ENCODE measurements around the gene WNT1. TPM values are rescaled to one million over a fixed set of nuclear protein-coding genes. Genes with fewer than 3 reads are reported as not detected.
A peak's percentile ranks its signal among the peaks of the same experiment; 100 is the strongest.

The WNT1 gene
- polyA plus RNA-seq, 3 donors = 0.33 TPM; not detected in 2

DNA sequence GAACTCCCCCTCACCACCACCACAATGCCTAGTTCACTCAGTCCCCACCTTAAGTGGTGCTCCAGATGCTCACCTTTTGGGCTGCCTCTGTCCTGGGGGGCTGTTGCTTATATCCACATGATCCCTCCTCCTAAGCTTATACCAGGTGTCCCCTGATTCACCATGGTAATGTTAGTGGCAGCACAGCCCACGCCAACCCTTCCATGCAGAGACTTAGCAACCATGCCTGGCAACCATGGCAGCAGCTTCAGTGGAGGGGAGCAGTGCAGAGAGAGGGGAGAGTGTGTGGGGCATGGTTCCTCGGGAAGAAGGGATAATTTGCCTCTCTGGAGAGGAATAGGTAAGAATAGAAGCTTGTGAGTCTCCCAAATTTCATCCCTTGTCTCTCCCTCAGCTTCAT lies 22.2 kb downstream of the WNT1 start:
- peaks cover 46% of the 10 kb centered on the region for H3K4me1 Mint-ChIP-seq
- Histone ChIP-seq H3K4me3 (replicated peaks in 1 of 3; ENCODE audit: low read depth in 2 of 3, low read length in 3 of 3) (no peak overlapping the region), H3K79me2 (ENCODE audit: insufficient read depth, low read length) (no peaks in the 10 kb centered on the region), H3K9me3 (replicated peaks in 1 of 2; ENCODE audit: control insufficient read depth in 1 of 2, insufficient read depth in 1 of 2, low read length in 2 of 2) (peaks cover 0 to 16% of the 10 kb centered on the region in 2 donors), H3K4me2 (replicated peaks; ENCODE audit: extremely low read depth, low read length, poor library complexity, severe bottlenecking) (no peak overlapping the region), H2AFZ (ENCODE audit: insufficient read depth, low read depth, low read length, poor library complexity, severe bottlenecking) (no peak overlapping the region), H3K9ac (ENCODE audit: insufficient read depth, low read length, poor library complexity, severe bottlenecking) (no peak overlapping the region), H3K27me3 (ENCODE audit: control insufficient read depth in 2 of 2, insufficient read depth in 2 of 2, low read length in 2 of 2) (peaks cover 37 to 57% of the 10 kb centered on the region in 2 donors), H4K20me1 (ENCODE audit: insufficient read depth, low read length) (peaks cover 25% of the 10 kb centered on the region), H3K27ac (ENCODE audit: low read depth in 1 of 2, low read length in 2 of 2) (no peak overlapping the region), H3K36me3 (replicated peaks in 1 of 2; ENCODE audit: control insufficient read depth in 1 of 2, insufficient read depth in 2 of 2, low read length in 2 of 2) (peaks cover 39 to 52% of the 10 kb centered on the region in 2 donors), H3K4me1 (ENCODE audit: control insufficient read depth in 1 of 2, insufficient read depth in 2 of 2, low read length in 2 of 2) (peaks cover 39 to 45% of the 10 kb centered on the region in 2 donors)
- peaks cover 0 to 29% (median 6%) of the 10 kb centered on the region in 7 donors for H3K9me3 Mint-ChIP-seq
- intact Hi-C loops (cut with micrococcal nuclease) = no loop called here
- H3K27me3 Mint-ChIP-seq (ENCODE audit: low read depth in 3 of 3) = peaks cover 52 to 63% (median 57%) of the 10 kb centered on the region in 3 donors
- no CpG with 5 or more reads among the region's 2 CpGs for WGBS (ENCODE audit: insufficient coverage)
- no peak for DNase-seq
- H3K4me3 Mint-ChIP-seq = peak overlapping the region in 1 of 2 donors; percentile 83
- TF ChIP-seq, protein P1, sequence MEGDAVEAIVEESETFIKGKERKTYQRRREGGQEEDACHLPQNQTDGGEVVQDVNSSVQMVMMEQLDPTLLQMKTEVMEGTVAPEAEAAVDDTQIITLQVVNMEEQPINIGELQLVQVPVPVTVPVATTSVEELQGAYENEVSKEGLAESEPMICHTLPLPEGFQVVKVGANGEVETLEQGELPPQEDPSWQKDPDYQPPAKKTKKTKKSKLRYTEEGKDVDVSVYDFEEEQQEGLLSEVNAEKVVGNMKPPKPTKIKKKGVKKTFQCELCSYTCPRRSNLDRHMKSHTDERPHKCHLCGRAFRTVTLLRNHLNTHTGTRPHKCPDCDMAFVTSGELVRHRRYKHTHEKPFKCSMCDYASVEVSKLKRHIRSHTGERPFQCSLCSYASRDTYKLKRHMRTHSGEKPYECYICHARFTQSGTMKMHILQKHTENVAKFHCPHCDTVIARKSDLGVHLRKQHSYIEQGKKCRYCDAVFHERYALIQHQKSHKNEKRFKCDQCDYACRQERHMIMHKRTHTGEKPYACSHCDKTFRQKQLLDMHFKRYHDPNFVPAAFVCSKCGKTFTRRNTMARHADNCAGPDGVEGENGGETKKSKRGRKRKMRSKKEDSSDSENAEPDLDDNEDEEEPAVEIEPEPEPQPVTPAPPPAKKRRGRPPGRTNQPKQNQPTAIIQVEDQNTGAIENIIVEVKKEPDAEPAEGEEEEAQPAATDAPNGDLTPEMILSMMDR (IDR thresholded peaks at IDR 0.05) = no peak
- H3K27ac Mint-ChIP-seq = no peak overlapping the region
- peaks cover 63 to 66% of the 10 kb centered on the region in 2 donors for H3K36me3 Mint-ChIP-seq

DNA sequence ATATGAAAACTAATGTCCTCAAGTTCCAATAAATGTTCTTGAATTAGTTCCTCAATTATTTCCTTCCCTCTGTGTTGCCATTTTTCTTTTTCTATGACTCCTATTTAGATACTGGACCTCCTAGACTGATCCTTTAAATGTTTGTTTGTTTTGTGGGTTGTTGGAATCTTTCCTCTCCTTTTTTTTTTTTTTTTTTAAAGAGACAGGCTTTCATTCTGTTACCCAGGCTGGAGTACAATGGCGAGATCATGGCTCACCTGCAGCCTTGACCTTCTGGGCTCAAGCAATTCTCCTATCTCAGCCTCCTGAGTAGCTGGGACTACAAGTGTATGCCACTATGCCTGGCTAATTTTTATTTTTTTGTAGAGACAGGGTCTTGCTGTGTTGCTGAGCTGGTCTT lies 30.8 kb downstream of the WNT1 start:
- no peak overlapping the region for H2AFZ ChIP-seq (ENCODE audit: insufficient read depth, low read depth, low read length, poor library complexity, severe bottlenecking)
- H4K20me1 ChIP-seq (ENCODE audit: insufficient read depth, low read length) = peaks cover 19% of the 10 kb centered on the region
- H3K36me3 Mint-ChIP-seq = peaks cover 71 to 88% of the 10 kb centered on the region in 2 donors
- H3K4me3 ChIP-seq (replicated peaks in 1 of 3; ENCODE audit: low read depth in 2 of 3, low read length in 3 of 3) = no peak overlapping the region
- peaks cover 4% of the 10 kb centered on the region for H3K4me1 Mint-ChIP-seq
- H3K36me3 ChIP-seq (replicated peaks in 1 of 2; ENCODE audit: control insufficient read depth in 1 of 2, insufficient read depth in 2 of 2, low read length in 2 of 2) = peaks cover 42 to 91% of the 10 kb centered on the region in 2 donors
- no peak overlapping the region for H3K27ac ChIP-seq (ENCODE audit: low read depth in 1 of 2, low read length in 2 of 2)
- H3K79me2 ChIP-seq (ENCODE audit: insufficient read depth, low read length) = no peaks in the 10 kb centered on the region
- no peak for DNase-seq
- H3K9me3 Mint-ChIP-seq = peaks cover 0 to 2% (median 0%) of the 10 kb centered on the region in 7 donors
- TF ChIP-seq, protein P1 (IDR thresholded peaks at IDR 0.05) = no peak
- no peak overlapping the region for H3K9ac ChIP-seq (ENCODE audit: insufficient read depth, low read length, poor library complexity, severe bottlenecking)
- peak overlapping the region in 1 of 2 donors; percentile 19 for H3K4me3 Mint-ChIP-seq
- intact Hi-C loops (cut with micrococcal nuclease) = no loop called here
- no peaks in the 10 kb centered on the region for H3K9me3 ChIP-seq (replicated peaks in 1 of 2; ENCODE audit: control insufficient read depth in 1 of 2, insufficient read depth in 1 of 2, low read length in 2 of 2)
- no peak overlapping the region for H3K27ac Mint-ChIP-seq
- H3K27me3 ChIP-seq (ENCODE audit: control insufficient read depth in 2 of 2, insufficient read depth in 2 of 2, low read length in 2 of 2) = no peaks in the 10 kb centered on the region
- WGBS (ENCODE audit: insufficient coverage) = no CpG with 5 or more reads among the region's 1 CpG
- no peaks in the 10 kb centered on the region for H3K27me3 Mint-ChIP-seq (ENCODE audit: low read depth in 3 of 3)
- H3K4me2 ChIP-seq (replicated peaks; ENCODE audit: extremely low read depth, low read length, poor library complexity, severe bottlenecking) = no peak overlapping the region
- H3K4me1 ChIP-seq (ENCODE audit: control insufficient read depth in 1 of 2, insufficient read depth in 2 of 2, low read length in 2 of 2) = peaks cover 0 to 3% of the 10 kb centered on the region in 2 donors
